ENCODE measurements around the gene C11orf65.

The C11orf65 gene

DNA sequence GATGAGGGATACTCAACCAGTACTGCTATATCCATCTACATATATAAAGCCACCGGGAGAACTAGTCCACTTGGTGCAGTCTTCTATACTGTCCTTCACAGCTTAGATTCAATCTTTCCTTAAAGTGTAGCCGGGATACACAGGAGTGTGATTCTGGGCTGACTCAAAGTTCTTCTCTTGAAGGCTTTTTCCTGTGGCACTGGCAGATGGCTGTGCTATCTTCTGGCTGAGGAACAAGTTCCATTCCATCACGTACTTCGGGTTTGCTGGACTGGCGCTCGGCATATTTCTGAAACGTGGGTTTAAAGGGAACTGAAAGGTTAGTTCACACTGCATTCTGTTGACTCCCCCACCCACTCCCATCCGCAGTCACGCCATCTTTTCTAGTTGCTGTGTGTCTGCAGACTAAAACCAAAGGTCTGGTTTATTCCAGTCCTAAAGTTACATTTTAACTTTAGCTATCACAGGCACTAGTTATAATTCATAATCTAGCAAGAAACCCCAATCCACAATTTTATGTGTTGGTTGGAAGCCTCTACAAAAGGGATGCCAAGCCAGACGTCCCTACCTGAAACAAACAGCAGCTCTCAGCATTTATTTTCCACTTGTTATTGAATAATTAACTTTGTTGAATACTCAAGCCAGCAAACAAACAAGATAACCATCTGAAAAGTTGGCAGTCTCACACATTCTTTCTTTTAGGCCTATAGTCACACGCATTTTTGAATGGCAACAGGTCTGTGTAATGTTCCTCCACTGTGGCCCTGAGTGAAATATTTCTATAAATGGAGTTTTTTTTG, 7.5 kb upstream of the C11orf65 start:
- Histone ChIP-seq H3K27ac (ENCODE audit: extremely low read depth, low read depth, low read length) (no peak overlapping the region), H3K9me3 (ENCODE audit: control insufficient read depth, insufficient read depth, low read depth, low read length) (no peaks in the 10 kb centered on the region), H3K4me1 (ENCODE audit: control insufficient read depth, insufficient read depth, low read length) (no peaks in the 10 kb centered on the region), H3K36me3 (ENCODE audit: control insufficient read depth in 2 of 2, insufficient read depth in 1 of 2, low read length in 2 of 2) (peaks cover 5 to 64% of the 10 kb centered on the region in 2 experiments; a peak in 2 of 3 replicates), H3K4me3 (ENCODE audit: low read depth, low read length) (no peak overlapping the region)
- TF ChIP-seq, protein P1, sequence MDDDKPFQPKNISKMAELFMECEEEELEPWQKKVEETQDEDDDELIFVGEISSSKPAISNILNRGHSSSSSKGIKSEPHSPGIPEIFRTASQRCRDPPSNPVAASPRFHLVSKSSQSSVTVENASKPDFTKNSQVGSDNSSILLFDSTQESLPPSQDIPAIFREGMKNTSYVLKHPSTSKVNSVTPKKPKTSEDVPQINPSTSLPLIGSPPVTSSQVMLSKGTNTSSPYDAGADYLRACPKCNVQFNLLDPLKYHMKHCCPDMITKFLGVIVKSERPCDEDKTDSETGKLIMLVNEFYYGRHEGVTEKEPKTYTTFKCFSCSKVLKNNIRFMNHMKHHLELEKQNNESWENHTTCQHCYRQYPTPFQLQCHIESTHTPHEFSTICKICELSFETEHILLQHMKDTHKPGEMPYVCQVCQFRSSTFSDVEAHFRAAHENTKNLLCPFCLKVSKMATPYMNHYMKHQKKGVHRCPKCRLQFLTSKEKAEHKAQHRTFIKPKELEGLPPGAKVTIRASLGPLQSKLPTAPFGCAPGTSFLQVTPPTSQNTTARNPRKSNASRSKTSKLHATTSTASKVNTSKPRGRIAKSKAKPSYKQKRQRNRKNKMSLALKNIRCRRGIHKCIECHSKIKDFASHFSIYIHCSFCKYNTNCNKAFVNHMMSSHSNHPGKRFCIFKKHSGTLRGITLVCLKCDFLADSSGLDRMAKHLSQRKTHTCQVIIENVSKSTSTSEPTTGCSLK (tag by site-specific recombination; IDR thresholded peaks at IDR 0.05): no peak
- TF ChIP-seq ZNF776 (tag by site-specific recombination; IDR thresholded peaks at IDR 0.05; ENCODE audit: borderline replicate concordance): no peak
- POLR2A ChIA-PET: no interaction called here
- CTCF ChIA-PET: no interaction called here

DNA sequence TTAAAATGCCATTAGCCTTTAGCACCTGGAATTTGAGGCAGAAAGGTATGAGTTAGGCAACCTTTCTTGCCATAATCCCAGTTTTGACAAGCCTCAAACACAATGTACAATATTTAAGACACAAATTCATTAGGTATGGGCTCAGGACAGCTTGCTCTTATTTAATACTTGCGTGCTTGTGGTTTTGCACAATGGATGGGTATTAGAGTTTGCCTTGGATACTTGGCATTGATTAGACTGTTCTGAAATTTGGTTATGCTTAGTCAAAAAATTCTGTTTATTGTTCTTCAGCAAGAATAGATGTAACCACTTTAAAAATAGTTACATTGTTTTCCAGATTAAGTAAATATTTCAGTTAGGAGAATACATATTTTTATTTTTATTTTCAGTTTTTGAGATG, 5.4 kb upstream of the C11orf65 start:
- ChIA-PET CTCF (no interaction called here), POLR2A (no interaction called here)
- H3K4me1 ChIP-seq (ENCODE audit: control insufficient read depth, insufficient read depth, low read length): no peaks in the 10 kb centered on the region
- H3K4me3 ChIP-seq (ENCODE audit: low read depth, low read length): no peak overlapping the region
- peaks cover 5 to 47% of the 10 kb centered on the region in 2 experiments; a peak in 2 of 3 replicates for H3K36me3 ChIP-seq (ENCODE audit: control insufficient read depth in 2 of 2, insufficient read depth in 1 of 2, low read length in 2 of 2)
- TF ChIP-seq, protein P2, sequence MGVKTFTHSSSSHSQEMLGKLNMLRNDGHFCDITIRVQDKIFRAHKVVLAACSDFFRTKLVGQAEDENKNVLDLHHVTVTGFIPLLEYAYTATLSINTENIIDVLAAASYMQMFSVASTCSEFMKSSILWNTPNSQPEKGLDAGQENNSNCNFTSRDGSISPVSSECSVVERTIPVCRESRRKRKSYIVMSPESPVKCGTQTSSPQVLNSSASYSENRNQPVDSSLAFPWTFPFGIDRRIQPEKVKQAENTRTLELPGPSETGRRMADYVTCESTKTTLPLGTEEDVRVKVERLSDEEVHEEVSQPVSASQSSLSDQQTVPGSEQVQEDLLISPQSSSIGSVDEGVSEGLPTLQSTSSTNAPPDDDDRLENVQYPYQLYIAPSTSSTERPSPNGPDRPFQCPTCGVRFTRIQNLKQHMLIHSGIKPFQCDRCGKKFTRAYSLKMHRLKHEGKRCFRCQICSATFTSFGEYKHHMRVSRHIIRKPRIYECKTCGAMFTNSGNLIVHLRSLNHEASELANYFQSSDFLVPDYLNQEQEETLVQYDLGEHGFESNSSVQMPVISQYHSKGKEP (tag by site-specific recombination; IDR thresholded peaks at IDR 0.05): no peak
- no peak for TF ChIP-seq ZNF768 (tag by site-specific recombination; IDR thresholded peaks at IDR 0.05)
- no peak for TF ChIP-seq ZEB2 (tag by site-specific recombination; IDR thresholded peaks at IDR 0.05)
- no peak for TF ChIP-seq ZBTB21 (tag by site-specific recombination; IDR thresholded peaks at IDR 0.05)
- no peak for TF ChIP-seq ZNF248 (tag by site-specific recombination; IDR thresholded peaks at IDR 0.05)
- TF ChIP-seq GLIS1 (tag by site-specific recombination; IDR thresholded peaks at IDR 0.05): no peak
- TF ChIP-seq ZSCAN16 (tag by site-specific recombination; IDR thresholded peaks at IDR 0.05): no peak
- TF ChIP-seq, protein P3, sequence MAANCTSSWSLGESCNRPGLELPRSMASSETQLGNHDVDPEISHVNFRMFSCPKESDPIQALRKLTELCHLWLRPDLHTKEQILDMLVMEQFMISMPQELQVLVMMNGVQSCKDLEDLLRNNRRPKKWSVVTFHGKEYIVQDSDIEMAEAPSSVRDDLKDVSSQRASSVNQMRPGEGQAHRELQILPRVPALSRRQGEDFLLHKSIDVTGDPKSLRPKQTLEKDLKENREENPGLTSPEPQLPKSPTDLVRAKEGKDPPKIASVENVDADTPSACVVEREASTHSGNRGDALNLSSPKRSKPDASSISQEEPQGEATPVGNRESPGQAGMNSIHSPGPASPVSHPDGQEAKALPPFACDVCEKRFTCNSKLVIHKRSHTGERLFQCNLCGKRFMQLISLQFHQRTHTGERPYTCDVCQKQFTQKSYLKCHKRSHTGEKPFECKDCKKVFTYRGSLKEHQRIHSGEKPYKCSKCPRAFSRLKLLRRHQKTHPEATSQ (tag by site-specific recombination; IDR thresholded peaks at IDR 0.05): no peak
- no peak for TF ChIP-seq SP7 (tag by site-specific recombination; IDR thresholded peaks at IDR 0.05)
- TF ChIP-seq TCF7L2 (IDR thresholded peaks at IDR 0.05; ENCODE audit: borderline replicate concordance, low read depth, low read length): no peak
- TF ChIP-seq ZNF792 (tag by site-specific recombination; IDR thresholded peaks at IDR 0.05): no peak
- no peak for TF ChIP-seq GLI4 (tag by site-specific recombination; IDR thresholded peaks at IDR 0.05)
- no peak for TF ChIP-seq ZNF654 (tag by site-specific recombination; IDR thresholded peaks at IDR 0.05; ENCODE audit: low read depth)
- TF ChIP-seq OVOL3 (tag by site-specific recombination; IDR thresholded peaks at IDR 0.05): no peak
- TF ChIP-seq, protein P4, sequence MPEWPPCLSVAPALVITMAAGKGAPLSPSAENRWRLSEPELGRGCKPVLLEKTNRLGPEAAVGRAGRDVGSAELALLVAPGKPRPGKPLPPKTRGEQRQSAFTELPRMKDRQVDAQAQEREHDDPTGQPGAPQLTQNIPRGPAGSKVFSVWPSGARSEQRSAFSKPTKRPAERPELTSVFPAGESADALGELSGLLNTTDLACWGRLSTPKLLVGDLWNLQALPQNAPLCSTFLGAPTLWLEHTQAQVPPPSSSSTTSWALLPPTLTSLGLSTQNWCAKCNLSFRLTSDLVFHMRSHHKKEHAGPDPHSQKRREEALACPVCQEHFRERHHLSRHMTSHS (tag by site-specific recombination; IDR thresholded peaks at IDR 0.05): no peak
- no peak overlapping the region for H3K27ac ChIP-seq (ENCODE audit: extremely low read depth, low read depth, low read length)
- H3K9me3 ChIP-seq (ENCODE audit: control insufficient read depth, insufficient read depth, low read depth, low read length): no peaks in the 10 kb centered on the region

Data from HEK293 (cell line).